GM15510 (cell line): Measurements from ENCODE around the gene SLC12A6.

Experiments
- POLR2A ChIP-seq: IDR thresholded peaks from 3 replicates; pipeline ENCODE4 v1.6.1; 2011; ENCODE audit warnings: borderline replicate concordance; ENCODE audit not compliant: insufficient read length; ENCODE audit errors: extremely low read depth

The SLC12A6 gene

GRCh38 chr15:34252545-34252944 lies 85.0 kb downstream of the SLC12A6 start:
- no peak for TF ChIP-seq POLR2A

- no peak for TF ChIP-seq POLR2A
These were observed 89.4 kb downstream of the SLC12A6 start for GRCh38 chr15:34248190-34248589.

- no peak for TF ChIP-seq POLR2A
These were observed 91.2 kb downstream of the SLC12A6 start for GRCh38 chr15:34246276-34246976.

- no peak for TF ChIP-seq POLR2A
These were observed 94.4 kb downstream of the SLC12A6 start for GRCh38 chr15:34243226-34243625.

- TF ChIP-seq POLR2A = no peak
These were observed 95.3 kb downstream of the SLC12A6 start for GRCh38 chr15:34242331-34242710.

GRCh38 chr15:34241376-34242330 lies 95.9 kb downstream of the SLC12A6 start:
- TF ChIP-seq POLR2A = no peak

- no peak for TF ChIP-seq POLR2A
These were observed 97.0 kb downstream of the SLC12A6 start for GRCh38 chr15:34240537-34240936.

- no peak for TF ChIP-seq POLR2A
These were observed 98.3 kb downstream of the SLC12A6 start for GRCh38 chr15:34239151-34239808.

GRCh38 chr15:34233614-34234013 lies 104.0 kb downstream of the SLC12A6 start:
- no peak for TF ChIP-seq POLR2A

GRCh38 chr15:34223904-34224596 lies 113.5 kb downstream of the SLC12A6 start:
- no peak for TF ChIP-seq POLR2A

- TF ChIP-seq POLR2A = no peak
These were observed 119.9 kb downstream of the SLC12A6 start for GRCh38 chr15:34217587-34218225.

- TF ChIP-seq POLR2A = no peak
These were observed 120.9 kb downstream of the SLC12A6 start for GRCh38 chr15:34216527-34217270.

- TF ChIP-seq POLR2A = no peak
These were observed 123.4 kb downstream of the SLC12A6 start for GRCh38 chr15:34214135-34214534.
